HG03442 (cell line): ENCODE results near the gene PKN2.

Source experiments
- ATAC-seq: cut with Tn5 transposase; IDR thresholded peaks from one replicate; pipeline ENCODE4 v1.9.1; 2021; ENCODE audit warnings: mild to moderate bottlenecking, moderate library complexity; ENCODE audit not compliant: unreplicated experiment

The PKN2 gene

DNA sequence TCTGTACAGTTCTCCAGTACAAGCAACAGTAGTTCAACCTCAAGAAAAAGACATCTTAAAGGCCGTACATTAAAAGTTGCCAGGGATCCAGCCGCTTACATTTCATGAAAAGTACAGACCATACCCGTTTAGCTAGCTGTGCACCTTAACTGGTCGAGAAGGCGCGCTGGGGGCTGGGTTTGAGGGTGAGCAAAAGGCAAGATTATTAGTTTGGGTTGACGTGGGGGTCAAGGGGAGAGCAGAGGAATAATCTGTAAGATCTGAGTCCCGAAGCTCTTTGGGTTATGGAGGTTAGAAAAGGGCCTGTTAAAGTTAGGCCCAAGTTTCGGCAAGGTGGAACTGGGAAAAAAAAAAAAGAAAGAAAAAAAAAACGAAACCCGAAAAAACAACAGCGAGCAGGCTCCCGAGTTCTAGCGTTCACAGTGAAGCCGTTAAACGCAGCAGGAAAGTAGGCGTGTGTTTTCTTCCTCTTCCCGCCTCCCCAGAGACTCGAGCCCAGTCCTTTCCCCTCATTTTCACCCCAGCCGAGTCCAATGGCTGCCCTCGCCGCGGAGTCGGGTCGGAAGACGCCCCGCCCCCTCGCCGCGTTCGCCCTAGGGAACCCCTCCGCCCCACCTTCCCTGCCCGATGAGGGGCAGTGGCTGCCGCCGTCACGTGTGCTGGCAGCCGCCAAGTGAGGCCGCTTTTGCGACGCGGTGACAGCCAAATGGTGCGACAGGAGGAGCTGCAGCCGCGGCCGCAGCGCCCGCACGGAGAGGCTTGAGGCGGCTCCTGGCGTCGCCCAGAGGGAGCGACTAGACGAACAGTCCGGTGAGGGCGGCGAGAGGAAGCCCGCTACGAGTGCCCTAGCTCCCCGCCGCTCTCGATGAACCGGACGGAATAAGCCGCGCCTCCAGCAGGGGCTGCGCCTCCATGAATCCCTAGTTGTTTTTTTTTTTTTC, at the start of gene PKN2:
Gene PKN2, plus strand, starts transcription at position 733 of the 941 bp plus-strand sequence. CDS start 308 bp downstream, outside the sequence.
- peak; percentile 87 for ATAC-seq

DNA sequence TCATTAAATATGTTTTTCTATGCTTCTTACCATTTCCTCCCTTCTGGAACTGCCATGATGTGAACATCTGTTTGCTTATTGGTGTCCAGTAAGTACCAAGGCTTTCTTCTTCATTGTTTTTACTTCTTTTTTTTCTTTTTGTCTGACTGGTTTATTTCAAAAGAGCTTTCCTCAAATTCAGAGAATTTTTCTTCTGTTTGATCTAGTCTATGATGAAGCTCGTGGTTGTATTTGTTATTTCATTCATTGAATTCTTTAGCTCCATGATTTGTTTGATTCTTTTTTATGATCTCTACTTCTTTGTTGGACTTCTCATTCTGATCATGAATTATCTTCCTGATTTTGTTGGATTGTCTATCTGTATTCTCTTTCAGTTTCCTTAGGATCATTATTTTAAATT, 49.5 kb upstream of the PKN2 start:
- ATAC-seq: no peak

- ATAC-seq: no peak
These were observed 44.0 kb upstream of the PKN2 start for GRCh38 chr1:88640060-88640459.

DNA sequence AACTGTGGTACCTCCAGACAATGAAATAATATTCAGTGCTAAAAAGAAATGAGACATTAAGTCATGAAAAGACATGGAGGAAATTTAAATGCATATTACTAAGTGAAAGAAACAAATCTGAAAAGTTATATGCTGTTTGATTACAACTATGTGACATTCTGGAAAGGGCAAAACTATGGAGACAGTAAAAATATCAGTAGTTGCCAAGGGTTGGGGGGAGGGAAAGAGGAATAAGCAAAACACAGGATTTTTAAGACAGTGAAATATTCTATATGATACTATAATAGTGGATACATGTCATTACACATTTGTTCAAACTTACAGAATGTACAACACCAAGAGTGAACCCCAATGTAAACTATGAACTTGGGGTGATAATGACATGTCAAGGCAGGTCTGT, 38.2 kb upstream of the PKN2 start:
- no peak for ATAC-seq

- no peak for ATAC-seq
These were observed 37.4 kb upstream of the PKN2 start for GRCh38 chr1:88646476-88647248.

GRCh38 chr1:88647249-88647645, 36.8 kb upstream of the PKN2 start:
- ATAC-seq: peak; percentile 87

- ATAC-seq: no peak
These were observed 36.2 kb upstream of the PKN2 start for GRCh38 chr1:88647749-88648415.

DNA sequence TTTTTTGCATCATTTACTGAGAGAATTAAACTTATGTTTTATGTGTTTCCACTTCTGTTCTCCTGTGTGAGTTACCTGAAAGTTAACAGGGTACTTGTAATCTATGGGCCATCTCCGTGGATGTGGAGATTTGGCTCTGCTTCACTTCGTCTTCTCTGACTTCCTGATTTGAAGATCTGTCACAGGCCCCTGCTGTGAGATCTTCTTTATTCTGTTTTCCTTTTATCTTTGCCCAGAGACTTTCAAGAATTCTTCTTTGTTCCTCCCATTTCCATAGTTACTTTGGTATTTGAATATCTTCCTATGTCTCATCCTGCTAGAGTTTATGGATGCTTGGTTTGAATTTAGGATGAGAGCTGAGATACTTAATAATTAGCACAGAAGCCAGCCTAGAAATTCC, 35.4 kb upstream of the PKN2 start:
- no peak for ATAC-seq

- ATAC-seq: no peak
These were observed 34.1 kb upstream of the PKN2 start for GRCh38 chr1:88649932-88650331.

GRCh38 chr1:88650676-88651418, 33.2 kb upstream of the PKN2 start:
- no peak for ATAC-seq

DNA sequence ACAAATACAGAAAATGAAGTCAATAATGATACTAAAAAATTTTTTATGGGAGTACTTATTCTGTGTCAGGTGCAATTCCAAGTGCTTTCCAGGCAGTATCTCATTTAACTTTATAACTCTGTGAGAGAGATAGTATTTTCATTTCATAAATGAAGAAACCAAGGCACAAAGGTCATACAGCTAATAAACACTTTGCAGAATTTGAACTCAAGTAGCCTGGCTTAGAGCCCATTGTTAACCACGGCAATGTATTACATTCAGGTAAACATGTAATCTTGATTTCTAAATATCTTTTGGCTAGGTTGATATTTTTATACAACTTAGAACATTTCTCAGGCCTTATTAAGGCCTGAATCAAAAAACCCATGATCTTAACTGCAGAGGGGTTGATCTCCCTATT, 28.9 kb upstream of the PKN2 start:
- no peak for ATAC-seq

DNA sequence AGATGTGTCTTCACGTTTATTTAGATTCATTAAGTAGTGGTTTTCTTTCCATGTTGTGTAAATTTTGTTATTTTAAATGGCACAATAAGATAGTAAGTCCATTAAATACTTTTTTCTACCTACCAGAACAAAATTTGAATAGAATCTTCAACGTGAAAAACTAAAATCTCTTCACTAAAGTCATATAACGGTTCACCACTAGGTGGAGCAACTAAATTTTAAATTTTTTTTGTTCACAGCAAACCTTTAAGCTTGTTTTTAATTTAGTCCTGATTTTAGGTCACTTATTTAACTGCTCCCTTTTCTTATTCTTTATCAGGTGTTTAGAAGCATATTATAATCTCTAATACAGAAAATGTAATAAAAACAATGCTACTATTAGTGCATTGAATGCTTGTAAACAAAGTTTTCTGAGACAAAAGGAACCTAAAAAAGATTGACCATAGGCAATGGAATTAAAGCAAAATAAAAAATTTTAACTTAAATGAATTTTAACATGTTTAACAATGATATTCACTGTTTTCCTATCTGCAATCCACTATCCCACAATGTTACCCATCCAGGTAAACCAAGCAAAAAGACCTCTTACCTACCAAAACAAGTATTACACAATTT, 28.3 kb upstream of the PKN2 start:
- no peak for ATAC-seq

DNA sequence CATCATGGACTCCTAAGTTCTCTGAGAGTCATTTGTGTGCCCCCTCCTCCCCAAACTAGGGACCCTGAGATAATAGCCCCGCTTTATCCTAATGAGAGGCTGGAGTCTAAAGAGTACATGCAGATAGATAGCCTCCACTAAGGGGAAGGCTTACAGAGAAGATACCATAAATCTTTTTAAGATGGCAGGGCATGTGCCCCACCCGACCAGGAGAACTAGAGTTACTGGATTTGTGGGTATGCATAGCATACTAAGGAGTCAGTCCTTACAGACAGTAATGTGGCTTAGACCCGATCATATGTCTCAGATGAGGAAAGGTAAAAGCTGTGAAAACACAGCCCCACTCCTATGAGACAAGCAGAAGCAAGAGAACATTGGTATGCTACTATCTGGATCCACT, 25.7 kb upstream of the PKN2 start:
- ATAC-seq: no peak

GRCh38 chr1:88659552-88659951, 24.5 kb upstream of the PKN2 start:
- ATAC-seq: no peak

DNA sequence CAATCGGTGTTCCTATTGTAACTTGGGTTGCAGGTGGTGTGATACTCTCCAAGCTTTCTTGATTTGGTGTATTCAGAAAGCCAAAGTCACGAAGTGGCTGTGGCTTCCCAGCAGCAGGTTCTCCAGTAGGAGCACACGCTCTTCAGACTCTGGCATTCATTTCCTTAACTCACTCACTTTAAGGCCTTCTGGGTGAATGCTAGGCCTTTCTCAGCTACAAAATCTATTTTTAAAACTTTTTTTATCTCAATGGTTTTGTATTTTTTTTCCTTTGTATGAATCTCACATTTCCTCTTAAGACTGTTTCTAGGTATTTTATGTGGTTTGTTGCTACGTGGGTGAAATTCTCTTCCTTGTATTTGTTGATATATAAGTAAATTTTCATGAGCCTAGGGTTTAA, 22.9 kb upstream of the PKN2 start:
- no peak for ATAC-seq

GRCh38 chr1:88661951-88662699, 21.9 kb upstream of the PKN2 start:
- ATAC-seq: no peak

GRCh38 chr1:88662723-88663122, 21.4 kb upstream of the PKN2 start:
- ATAC-seq: no peak

GRCh38 chr1:88668405-88668804, 15.7 kb upstream of the PKN2 start:
- ATAC-seq: no peak

DNA sequence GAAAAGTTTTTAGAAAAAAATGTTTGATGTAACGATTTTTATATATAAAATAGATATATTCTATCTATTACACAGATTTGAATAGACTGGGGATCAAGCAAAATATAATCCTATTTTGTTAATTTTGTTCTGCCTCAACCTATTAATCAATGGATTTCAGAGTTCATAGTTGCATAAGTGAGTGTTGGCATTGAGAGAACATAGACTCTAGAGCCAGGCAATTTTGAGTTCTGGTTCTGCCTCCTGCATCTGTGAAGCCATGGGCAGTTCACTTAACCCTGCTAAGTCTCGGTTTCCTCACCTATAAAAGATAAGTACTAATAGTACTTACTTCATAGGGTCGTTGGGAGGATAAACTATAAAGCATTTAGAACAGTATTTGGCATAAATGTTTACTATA, 13.6 kb upstream of the PKN2 start:
- ATAC-seq: no peak

DNA sequence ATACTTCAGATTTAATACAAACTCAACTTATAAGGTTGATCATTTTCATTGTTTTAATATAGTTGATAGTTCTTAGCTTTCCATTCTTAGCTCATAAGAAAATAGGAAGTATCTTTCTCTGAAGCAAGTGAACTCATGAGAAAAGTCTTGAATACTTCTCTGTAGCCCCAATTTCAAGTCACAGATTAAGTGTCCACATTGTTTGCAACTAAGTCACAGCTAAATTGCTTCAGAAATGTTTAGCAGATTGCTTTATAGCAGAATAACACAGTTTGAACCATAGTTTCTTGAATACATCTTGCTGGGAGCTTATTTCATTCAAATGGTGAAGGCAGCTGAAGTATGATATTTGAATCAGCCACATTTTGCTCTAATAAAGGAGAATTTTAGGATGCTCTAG, 10.6 kb upstream of the PKN2 start:
- ATAC-seq: no peak
